NCI-H187 treated with DMSO at 0.1 percent for 48 hours (cell line): Measurements from ENCODE around the gene TRMT112.
A peak's percentile ranks its signal among the peaks of the same experiment; 100 is the strongest.
"Not testable (repeated sequence)": the region's sequence is repeated elsewhere in the genome, so short reads cannot be mapped to it uniquely, and the experiment has no call there.

Experiments
- DNase-seq: peaks from one replicate; lab custom pipeline; 2025; lab: John Stamatoyannopoulos, UW

The TRMT112 gene

GRCh38 chr11:64312947-64313346 is 4.4 kb downstream of the TRMT112 start:
- DNase-seq = no peak

GRCh38 chr11:64307795-64308194 is 9.6 kb downstream of the TRMT112 start:
- not testable (repeated sequence) for DNase-seq

GRCh38 chr11:64306876-64307622 is 10.3 kb downstream of the TRMT112 start:
- DNase-seq = no peak

GRCh38 chr11:64306563-64306875 is 10.8 kb downstream of the TRMT112 start:
- no peak for DNase-seq

GRCh38 chr11:64305691-64306562 is 11.4 kb downstream of the TRMT112 start:
- DNase-seq = no peak

GRCh38 chr11:64305075-64305690 is 12.2 kb downstream of the TRMT112 start, which contains the start of gene ESRRA:
Gene ESRRA (plus strand): TSS chr11:64305524. CDS start chr11:64307180, 1,656 bp downstream.
- DNase-seq = peak; percentile 94

GRCh38 chr11:64304316-64305072 is 12.9 kb downstream of the TRMT112 start:
- peak; percentile 45 for DNase-seq

GRCh38 chr11:64304032-64304315 is 13.4 kb downstream of the TRMT112 start:
- no peak for DNase-seq

- no peak for DNase-seq
These were observed 14.0 kb downstream of the TRMT112 start for GRCh38 chr11:64303109-64304031.

- no peak for DNase-seq
These were observed 17.3 kb downstream of the TRMT112 start, which contains the start of gene CATSPERZ for GRCh38 chr11:64299847-64300648. Gene CATSPERZ (plus strand): TSS chr11:64300358. CDS start chr11:64300411, 53 bp downstream.

GRCh38 chr11:64298966-64299846 is 18.2 kb downstream of the TRMT112 start:
- no peak for DNase-seq

- no peak for DNase-seq
These were observed 19.5 kb downstream of the TRMT112 start for GRCh38 chr11:64297699-64298358.

GRCh38 chr11:64296830-64297698 is 20.3 kb downstream of the TRMT112 start:
- no peak for DNase-seq

- no peak for DNase-seq
These were observed 21.1 kb downstream of the TRMT112 start for GRCh38 chr11:64296236-64296635.

GRCh38 chr11:64295760-64296159 is 21.6 kb downstream of the TRMT112 start:
- no peak for DNase-seq

GRCh38 chr11:64294774-64295173 is 22.6 kb downstream of the TRMT112 start:
- DNase-seq = no peak

- no peak for DNase-seq
These were observed 24.7 kb downstream of the TRMT112 start for GRCh38 chr11:64292460-64293254.
